ENCODE measurements around the gene IPCEF1.

- TF ChIP-seq EZH2 (IDR thresholded peaks at IDR 0.05; ENCODE audit: insufficient read depth, poor library complexity, severe bottlenecking), result no peak
- no peak for TF ChIP-seq EZH2phosphoT487 (IDR thresholded peaks at IDR 0.05; ENCODE audit: insufficient read depth, low read depth)
Observed at GRCh38 chr6:154245506-154245905, 111.1 kb downstream of the IPCEF1 start.

All from GM23248 (cell line).